Upper lobe of right lung (tissue), 1 donor: ENCODE data around the gene CHST15. TPM values are rescaled to one million over a fixed set of nuclear protein-coding genes. Genes with fewer than 3 reads are reported as not detected.

Source experiments
- ATAC-seq: fragments of 200-7000 bp; cut with Tn5 transposase; one replicate; pipeline ENCODE4 v1.9.1; 2020; ENCODE audit warnings: mild to moderate bottlenecking, moderate library complexity
- DNase-seq: peaks from one replicate; pipeline ENCODE4 v3.0.0-alpha.2; 2020
- H3K27ac ChIP-seq: fragments of 200-600 bp; one replicate; pipeline ENCODE4 v1.8.0; 2022
- H3K27me3 ChIP-seq: fragments of 200-600 bp; one replicate; pipeline ENCODE4 v1.8.0; 2022; ENCODE audit warnings: mild to moderate bottlenecking
- H3K36me3 ChIP-seq: fragments of 200-600 bp; one replicate; pipeline ENCODE4 v1.8.0; 2022
- H3K4me1 ChIP-seq: fragments of 200-600 bp; one replicate; pipeline ENCODE4 v1.8.0; 2022
- H3K4me3 ChIP-seq: fragments of 200-600 bp; one replicate; pipeline ENCODE4 v1.8.0; 2022; ENCODE audit warnings: mild to moderate bottlenecking
- H3K9me3 ChIP-seq: fragments of 200-600 bp; one replicate; pipeline ENCODE4 v1.8.0; 2022
- intact Hi-C: fragments of 100-400 bp; cut with DNase I; formaldehyde crosslinking; loops from one replicate; pipeline ENCODE4 v1.11.0; 2022
- total RNA-seq: library from RNA; stranded (reverse); fragmentation: NEBNext Ultra II Directional; extraction: Animal tissue kit (Norgen Biotek cat#: 25700); gene quantifications from one replicate; pipeline ENCODE4 v1.2.1, GENCODE V29; 2021
- TF ChIP-seq, protein P1 (sequence below): fragments of 200-600 bp; IDR thresholded peaks from one replicate; pipeline ENCODE4 v1.8.0; 2022; ENCODE audit warnings: antibody characterized with exemption
- donor health status: DM: no; HTN: yes; CAD: no; lungs with severe emphysema.

CHST15 gene
- total RNA-seq, 1 donor from 2014 or later, result 49.2 TPM

DNA sequence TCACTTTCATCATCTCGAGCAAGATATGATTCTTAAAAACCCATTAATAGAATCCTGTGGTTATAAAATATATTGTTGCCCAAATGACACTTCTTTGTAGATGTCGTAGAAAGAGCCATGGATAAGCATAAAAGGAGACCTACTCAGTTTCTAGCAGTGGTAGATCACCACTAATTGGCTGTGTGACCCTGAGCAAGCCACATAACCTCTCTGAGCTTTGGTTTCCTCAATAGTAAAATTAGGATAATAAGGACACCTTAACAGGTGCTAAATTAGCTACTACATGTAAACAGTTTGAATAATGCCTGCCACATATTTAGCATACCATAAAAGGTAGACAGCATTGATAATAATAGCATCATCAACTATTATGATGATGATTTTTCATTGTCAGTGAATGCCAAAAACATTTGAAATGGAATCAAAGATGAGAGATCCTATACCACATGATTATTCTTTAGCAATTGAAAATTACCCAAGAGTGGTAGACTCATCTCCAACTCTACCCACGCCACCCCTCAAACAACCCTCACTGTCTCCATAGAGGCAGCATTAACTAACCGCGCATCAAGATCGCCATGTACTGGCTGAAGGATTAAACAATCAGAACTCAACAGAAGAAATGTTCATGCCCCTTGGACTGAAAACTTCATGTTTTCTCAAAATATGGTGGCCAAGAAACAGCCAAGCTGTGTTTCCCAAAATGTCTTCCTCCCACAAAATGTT lies 45.8 kb downstream of the CHST15 start:
- no peaks in the 10 kb centered on the region for H3K27me3 ChIP-seq
- DNase-seq (no peak), ATAC-seq (peak; percentile 44)
- H3K4me1 ChIP-seq, result peaks cover 5% of the 10 kb centered on the region
- no peaks in the 10 kb centered on the region for H3K9me3 ChIP-seq
- H3K36me3 ChIP-seq, result peaks cover 2% of the 10 kb centered on the region
- intact Hi-C loops, result no loop called here
- TF ChIP-seq, protein P1, sequence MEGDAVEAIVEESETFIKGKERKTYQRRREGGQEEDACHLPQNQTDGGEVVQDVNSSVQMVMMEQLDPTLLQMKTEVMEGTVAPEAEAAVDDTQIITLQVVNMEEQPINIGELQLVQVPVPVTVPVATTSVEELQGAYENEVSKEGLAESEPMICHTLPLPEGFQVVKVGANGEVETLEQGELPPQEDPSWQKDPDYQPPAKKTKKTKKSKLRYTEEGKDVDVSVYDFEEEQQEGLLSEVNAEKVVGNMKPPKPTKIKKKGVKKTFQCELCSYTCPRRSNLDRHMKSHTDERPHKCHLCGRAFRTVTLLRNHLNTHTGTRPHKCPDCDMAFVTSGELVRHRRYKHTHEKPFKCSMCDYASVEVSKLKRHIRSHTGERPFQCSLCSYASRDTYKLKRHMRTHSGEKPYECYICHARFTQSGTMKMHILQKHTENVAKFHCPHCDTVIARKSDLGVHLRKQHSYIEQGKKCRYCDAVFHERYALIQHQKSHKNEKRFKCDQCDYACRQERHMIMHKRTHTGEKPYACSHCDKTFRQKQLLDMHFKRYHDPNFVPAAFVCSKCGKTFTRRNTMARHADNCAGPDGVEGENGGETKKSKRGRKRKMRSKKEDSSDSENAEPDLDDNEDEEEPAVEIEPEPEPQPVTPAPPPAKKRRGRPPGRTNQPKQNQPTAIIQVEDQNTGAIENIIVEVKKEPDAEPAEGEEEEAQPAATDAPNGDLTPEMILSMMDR, result no peak
- H3K4me3 ChIP-seq, result no peak overlapping the region
- peak overlapping the region; percentile 24 for H3K27ac ChIP-seq

DNA sequence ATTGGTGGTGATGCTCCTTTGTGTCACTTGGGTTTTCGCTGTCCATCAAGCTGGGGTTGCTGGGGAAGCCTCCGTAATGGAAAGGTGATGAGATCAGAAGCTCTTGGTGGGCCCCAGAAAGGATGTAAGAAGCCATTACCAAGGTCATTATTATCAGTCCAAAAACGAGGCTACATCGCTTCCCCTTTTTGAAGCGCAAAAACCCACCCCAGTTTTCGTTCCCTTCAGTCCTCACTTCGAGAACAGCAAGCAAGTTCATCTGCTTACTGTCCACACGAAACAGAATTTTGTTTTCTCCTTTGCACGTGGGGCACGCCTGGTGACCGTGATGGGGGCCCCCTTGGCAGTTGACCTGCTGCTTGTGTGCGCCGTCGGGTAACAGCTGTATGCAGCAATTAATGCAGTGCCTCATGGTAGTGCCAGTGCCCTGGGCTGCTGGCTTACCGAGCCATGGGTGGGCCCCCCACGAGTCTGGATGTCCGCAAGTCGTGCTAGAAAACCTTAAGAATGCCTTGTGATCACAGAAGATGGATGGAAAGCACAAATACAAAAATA lies 47.5 kb downstream of the CHST15 start:
- DNase-seq, result no peak
- Histone ChIP-seq H3K4me3 (no peak overlapping the region), H3K4me1 (peaks cover 5% of the 10 kb centered on the region), H3K9me3 (no peaks in the 10 kb centered on the region), H3K27ac (no peak overlapping the region), H3K36me3 (peaks cover 15% of the 10 kb centered on the region), H3K27me3 (no peaks in the 10 kb centered on the region)
- no peak for ATAC-seq
- TF ChIP-seq, protein P1, result no peak
- intact Hi-C loops, result no loop called here

DNA sequence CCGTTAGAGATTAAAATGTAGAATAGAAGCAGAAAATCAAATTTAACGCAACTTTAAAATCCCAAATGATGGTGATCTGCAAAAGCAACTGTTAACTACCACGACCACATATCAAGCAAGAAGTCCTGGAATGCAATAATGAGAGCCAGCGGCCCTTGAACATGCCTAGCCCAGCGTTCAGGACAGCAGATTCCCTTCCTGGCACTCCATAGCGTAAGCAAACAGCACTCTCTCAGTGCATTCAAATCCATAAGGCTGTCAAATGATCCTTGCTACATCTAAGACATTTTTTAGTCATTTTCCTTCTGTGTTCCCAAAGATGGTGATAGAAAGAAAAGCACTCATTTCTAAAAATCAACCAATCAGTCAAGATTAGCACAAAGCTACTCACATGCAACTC lies 48.1 kb downstream of the CHST15 start:
- H3K4me1 ChIP-seq, result peaks cover 9% of the 10 kb centered on the region
- no peak for DNase-seq

DNA sequence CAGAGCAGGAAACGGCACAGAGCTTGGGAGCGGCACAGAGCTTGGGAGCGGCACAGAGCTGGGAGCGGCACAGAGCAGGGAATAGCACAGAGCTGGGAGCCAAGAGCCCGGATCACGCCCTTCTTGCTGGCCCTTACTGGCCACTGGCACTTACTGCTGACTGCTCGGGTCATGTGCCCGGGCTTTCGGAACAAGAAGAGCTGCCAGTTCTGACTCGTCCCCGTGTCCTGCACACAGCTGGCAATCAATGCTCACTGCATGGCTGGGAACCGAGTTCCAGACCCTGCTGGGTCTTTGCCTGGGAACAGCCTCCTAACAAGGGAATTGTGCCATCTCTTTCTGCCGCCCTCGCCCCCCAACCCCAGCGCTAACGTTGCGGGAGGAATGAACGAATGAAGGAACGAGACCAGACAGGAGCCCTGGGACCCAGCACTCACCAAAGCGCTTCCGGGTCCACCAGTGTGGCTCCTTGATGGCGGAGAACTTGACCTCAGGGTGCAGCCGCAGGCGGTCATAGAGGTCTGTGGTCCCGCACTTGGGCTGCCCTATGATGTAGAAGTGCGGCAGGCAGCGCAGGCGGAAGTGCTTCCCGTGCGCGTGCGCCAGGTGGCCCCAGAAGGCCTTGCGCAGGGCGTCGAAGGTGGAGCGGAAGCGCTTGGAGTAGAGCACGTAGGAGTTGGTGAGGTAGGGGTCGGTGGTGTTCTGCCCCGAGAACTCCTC lies 49.1 kb downstream of the CHST15 start:
- TF ChIP-seq, protein P1, result no peak
- intact Hi-C loops, result no loop called here

More for the DNA sequence above, 48.1 kb downstream of the CHST15 start:
- no peak for ATAC-seq
- no peak overlapping the region for H3K4me3 ChIP-seq
- intact Hi-C loops, result no loop called here
- no peaks in the 10 kb centered on the region for H3K27me3 ChIP-seq
- TF ChIP-seq, protein P1, result no peak
- peaks cover 15% of the 10 kb centered on the region for H3K36me3 ChIP-seq
- H3K27ac ChIP-seq, result no peak overlapping the region
- H3K9me3 ChIP-seq, result no peaks in the 10 kb centered on the region

DNA sequence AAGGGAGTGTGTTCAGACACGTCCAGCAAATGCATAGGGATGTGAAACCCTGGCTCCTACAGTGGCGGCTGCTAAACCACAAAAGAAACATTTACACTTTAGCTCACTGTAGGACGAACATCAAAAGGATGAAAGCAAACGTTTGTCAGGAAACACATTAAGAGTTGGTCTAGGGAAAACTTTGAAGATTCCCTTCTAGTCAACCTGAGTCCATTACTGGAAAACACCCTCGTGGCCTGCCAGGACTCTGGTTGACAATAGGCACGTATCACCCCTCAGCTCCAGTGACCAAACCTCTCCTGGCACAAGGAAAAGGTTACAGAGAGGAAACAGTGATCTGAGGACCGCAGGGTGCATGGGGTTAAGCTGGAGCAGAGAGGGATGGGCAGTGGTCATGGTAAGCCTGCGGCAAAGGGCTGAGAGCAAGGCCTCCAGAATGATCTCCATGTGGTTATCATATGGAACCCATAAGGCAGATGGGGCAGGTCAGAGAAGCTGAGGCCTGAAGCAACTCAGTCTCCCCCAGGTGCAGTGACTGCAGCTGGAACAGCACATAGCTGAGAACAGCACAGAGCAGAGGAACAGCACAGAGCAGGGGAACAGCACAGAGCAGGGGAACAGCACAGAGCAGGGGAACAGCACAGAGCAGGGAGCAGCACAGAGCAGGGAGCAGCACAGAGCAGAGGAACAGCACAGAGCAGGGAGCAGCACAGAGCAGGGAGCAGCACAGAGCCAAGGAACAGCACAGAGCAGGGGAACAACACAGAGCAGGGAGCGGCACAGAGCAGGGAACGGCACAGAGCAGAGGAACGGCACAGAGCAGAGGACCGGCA lies 49.9 kb downstream of the CHST15 start:
- Histone ChIP-seq H3K4me1 (peaks cover 16% of the 10 kb centered on the region), H3K9me3 (no peaks in the 10 kb centered on the region), H3K4me3 (no peak overlapping the region), H3K27ac (no peak overlapping the region), H3K36me3 (peaks cover 18% of the 10 kb centered on the region), H3K27me3 (no peaks in the 10 kb centered on the region)
- ATAC-seq, result peak; percentile 53
- intact Hi-C loops, result no loop called here
- TF ChIP-seq, protein P1, result no peak
- DNase-seq, result no peak

More for the DNA sequence above, 49.1 kb downstream of the CHST15 start:
- peaks cover 15% of the 10 kb centered on the region for H3K36me3 ChIP-seq
- no peak overlapping the region for H3K4me3 ChIP-seq
- DNase-seq, result no peak
- H3K4me1 ChIP-seq, result peaks cover 14% of the 10 kb centered on the region
- no peak for ATAC-seq
- H3K27ac ChIP-seq, result no peak overlapping the region
- H3K9me3 ChIP-seq, result no peaks in the 10 kb centered on the region
- no peaks in the 10 kb centered on the region for H3K27me3 ChIP-seq
